Measurements from ENCODE around the gene SLC35F6. TPM values are rescaled to one million over a fixed set of nuclear protein-coding genes. Genes with fewer than 3 reads are reported as not detected.

The SLC35F6 gene
- total and polyA plus RNA-seq, 4 donors, result 14.8 to 49.9 (median 21.4) TPM

GRCh38 chr2:26752656-26753055, 11.4 kb upstream of the SLC35F6 start:
- DNase-seq, result no peak
- TF ChIP-seq CTCF (IDR thresholded peaks at IDR 0.05; ENCODE audit: control extremely low read depth, extremely low read depth), result no peak
- Histone ChIP-seq H3K36me3 (ENCODE audit: control insufficient read depth in 4 of 4, insufficient read depth in 4 of 4, low read length in 4 of 4) (no peaks in the 10 kb centered on the region), H3K4me3 (no peak overlapping the region), H3K9ac (ENCODE audit: insufficient read depth in 1 of 2, low read length in 2 of 2) (no peak overlapping the region), H3K27me3 (ENCODE audit: control insufficient read depth in 3 of 3, insufficient read depth in 3 of 3, low read length in 2 of 3) (no peaks in the 10 kb centered on the region), H3K4me1 (ENCODE audit: control insufficient read depth in 5 of 5, insufficient read depth in 5 of 5, low read length in 5 of 5) (peaks cover 0 to 2% (median 0%) of the 10 kb centered on the region in 5 donors), H3K9me3 (ENCODE audit: control insufficient read depth in 4 of 4, insufficient read depth in 3 of 4, low read length in 3 of 4) (no peaks in the 10 kb centered on the region), H3K27ac (ENCODE audit: low read depth in 1 of 2, low read length in 1 of 2) (no peak overlapping the region)
- ATAC-seq (ENCODE audit: insufficient read depth, low FRiP score), result no peak
- 88 to 92% methylated on average over 3 of the region's 3 CpGs for WGBS, 2 donors

- TF ChIP-seq CTCF (IDR thresholded peaks at IDR 0.05; ENCODE audit: control extremely low read depth, extremely low read depth), result no peak
- no peaks in the 10 kb centered on the region for H3K9me3 ChIP-seq (ENCODE audit: control insufficient read depth in 4 of 4, insufficient read depth in 3 of 4, low read length in 3 of 4)
- ATAC-seq (ENCODE audit: insufficient read depth, low FRiP score), result no peak
- no peak overlapping the region for H3K9ac ChIP-seq (ENCODE audit: insufficient read depth in 1 of 2, low read length in 2 of 2)
- DNase-seq, result no peak
- peaks cover 0 to 8% (median 4%) of the 10 kb centered on the region in 5 donors for H3K4me1 ChIP-seq (ENCODE audit: control insufficient read depth in 5 of 5, insufficient read depth in 5 of 5, low read length in 5 of 5)
- no peak overlapping the region for H3K4me3 ChIP-seq
- H3K27ac ChIP-seq (ENCODE audit: low read depth in 1 of 2, low read length in 1 of 2), result no peak overlapping the region
- H3K36me3 ChIP-seq (ENCODE audit: control insufficient read depth in 4 of 4, insufficient read depth in 4 of 4, low read length in 4 of 4), result no peaks in the 10 kb centered on the region
- WGBS, 2 donors, result 97% methylated on average over 4 of the region's 4 CpGs
- H3K27me3 ChIP-seq (ENCODE audit: control insufficient read depth in 3 of 3, insufficient read depth in 3 of 3, low read length in 2 of 3), result no peaks in the 10 kb centered on the region
Observed at GRCh38 chr2:26754539-26754938, 9.5 kb upstream of the SLC35F6 start.

DNA sequence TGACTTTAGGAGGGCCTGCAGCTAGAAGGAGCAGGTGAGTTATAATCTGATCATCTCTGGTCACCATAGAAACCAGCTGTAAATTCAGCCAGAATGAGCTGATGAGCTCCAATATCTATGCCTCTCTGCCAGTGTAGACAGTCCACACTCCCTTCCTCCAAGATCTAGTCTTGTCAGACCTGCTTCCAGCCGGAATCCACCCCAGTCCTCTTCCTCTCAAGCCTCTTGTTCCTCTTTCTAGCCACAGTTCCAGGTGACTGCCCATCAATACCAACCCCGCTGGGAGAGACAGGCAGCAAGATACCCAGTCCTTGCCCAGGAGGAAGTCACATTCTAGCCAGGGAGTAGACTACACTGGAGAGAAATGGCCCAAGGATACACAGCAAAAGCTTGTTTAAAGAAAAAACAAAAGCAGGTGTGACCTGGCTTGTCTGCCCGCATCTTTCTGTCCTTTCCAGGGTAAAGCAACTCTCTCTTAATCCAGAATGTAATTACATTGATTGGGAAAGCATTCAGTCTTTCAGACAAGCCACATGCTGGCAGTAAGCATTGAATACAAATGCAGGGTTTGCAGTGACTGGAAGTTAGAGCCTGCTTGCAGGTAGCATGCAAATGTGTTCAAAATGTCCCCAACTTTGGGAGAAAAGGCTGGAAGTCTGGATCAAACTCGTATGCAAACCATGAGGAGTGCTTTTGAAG, 9.0 kb upstream of the SLC35F6 start:
- Histone ChIP-seq H3K27ac (ENCODE audit: low read depth in 1 of 2, low read length in 1 of 2) (no peak overlapping the region), H3K4me1 (ENCODE audit: control insufficient read depth in 5 of 5, insufficient read depth in 5 of 5, low read length in 5 of 5) (peaks cover 0 to 8% (median 4%) of the 10 kb centered on the region in 5 donors), H3K9ac (ENCODE audit: insufficient read depth in 1 of 2, low read length in 2 of 2) (no peak overlapping the region), H3K27me3 (ENCODE audit: control insufficient read depth in 3 of 3, insufficient read depth in 3 of 3, low read length in 2 of 3) (no peaks in the 10 kb centered on the region), H3K4me3 (no peak overlapping the region), H3K9me3 (ENCODE audit: control insufficient read depth in 4 of 4, insufficient read depth in 3 of 4, low read length in 3 of 4) (no peaks in the 10 kb centered on the region), H3K36me3 (ENCODE audit: control insufficient read depth in 4 of 4, insufficient read depth in 4 of 4, low read length in 4 of 4) (no peaks in the 10 kb centered on the region)
- no peak for ATAC-seq (ENCODE audit: insufficient read depth, low FRiP score)
- WGBS, 2 donors, result 63 to 78% methylated on average over 4 of the region's 4 CpGs
- no peak for TF ChIP-seq CTCF (IDR thresholded peaks at IDR 0.05; ENCODE audit: control extremely low read depth, extremely low read depth)
- DNase-seq, result no peak

DNA sequence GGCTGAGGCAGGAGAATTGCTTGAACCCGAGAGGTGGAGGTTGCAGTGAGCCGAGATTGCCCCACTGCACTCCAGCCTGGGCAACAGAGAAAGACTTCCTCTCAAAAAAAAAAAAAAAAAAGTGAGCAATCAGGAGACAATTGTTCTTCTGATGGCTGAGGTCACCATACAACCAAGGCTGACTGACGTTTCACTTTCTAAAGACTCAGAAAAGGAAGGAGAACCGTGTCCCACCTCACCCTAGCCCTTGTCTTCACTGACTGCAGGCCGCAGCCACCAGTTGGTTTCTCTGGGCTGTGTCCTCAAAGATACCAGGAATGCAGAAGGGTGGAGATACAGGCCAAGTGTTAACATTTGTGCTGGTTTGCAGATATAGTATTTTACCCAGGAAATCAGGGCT, 7.7 kb upstream of the SLC35F6 start:
- no peak overlapping the region for H3K27ac ChIP-seq (ENCODE audit: low read depth in 1 of 2, low read length in 1 of 2)
- no peaks in the 10 kb centered on the region for H3K9me3 ChIP-seq (ENCODE audit: control insufficient read depth in 4 of 4, insufficient read depth in 3 of 4, low read length in 3 of 4)
- no peak overlapping the region for H3K9ac ChIP-seq (ENCODE audit: insufficient read depth in 1 of 2, low read length in 2 of 2)
- H3K4me3 ChIP-seq, result no peak overlapping the region
- TF ChIP-seq CTCF (IDR thresholded peaks at IDR 0.05; ENCODE audit: control extremely low read depth, extremely low read depth), result no peak
- DNase-seq (no peak), ATAC-seq (ENCODE audit: insufficient read depth, low FRiP score) (no peak)
- WGBS, 2 donors, result 48 to 59% methylated on average over 5 of the region's 5 CpGs
- no peaks in the 10 kb centered on the region for H3K27me3 ChIP-seq (ENCODE audit: control insufficient read depth in 3 of 3, insufficient read depth in 3 of 3, low read length in 2 of 3)
- peaks cover 0 to 8% (median 4%) of the 10 kb centered on the region in 5 donors for H3K4me1 ChIP-seq (ENCODE audit: control insufficient read depth in 5 of 5, insufficient read depth in 5 of 5, low read length in 5 of 5)
- no peaks in the 10 kb centered on the region for H3K36me3 ChIP-seq (ENCODE audit: control insufficient read depth in 4 of 4, insufficient read depth in 4 of 4, low read length in 4 of 4)

All from lung (tissue), 12 donors.